ENCODE measurements around the gene B4GALNT3.

DNA sequence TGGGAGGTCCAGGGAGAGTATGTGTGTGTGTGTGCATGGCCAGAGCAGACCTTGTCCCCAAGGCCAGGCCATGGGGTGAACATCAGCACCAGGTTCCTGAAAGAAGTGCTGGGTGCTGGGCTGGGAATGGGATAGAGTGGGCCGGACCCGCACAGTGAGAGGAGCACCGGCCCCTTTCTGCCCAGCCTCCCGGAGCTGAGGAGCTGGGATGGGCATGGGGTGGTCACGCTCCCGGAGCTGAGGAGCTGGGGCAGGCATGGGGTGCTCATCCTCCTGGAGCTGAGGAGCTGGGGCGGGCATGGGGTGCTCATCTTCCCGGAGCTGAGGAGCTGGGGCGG lies 83.3 kb downstream of the B4GALNT3 start:
- TF ChIP-seq, protein P1, sequence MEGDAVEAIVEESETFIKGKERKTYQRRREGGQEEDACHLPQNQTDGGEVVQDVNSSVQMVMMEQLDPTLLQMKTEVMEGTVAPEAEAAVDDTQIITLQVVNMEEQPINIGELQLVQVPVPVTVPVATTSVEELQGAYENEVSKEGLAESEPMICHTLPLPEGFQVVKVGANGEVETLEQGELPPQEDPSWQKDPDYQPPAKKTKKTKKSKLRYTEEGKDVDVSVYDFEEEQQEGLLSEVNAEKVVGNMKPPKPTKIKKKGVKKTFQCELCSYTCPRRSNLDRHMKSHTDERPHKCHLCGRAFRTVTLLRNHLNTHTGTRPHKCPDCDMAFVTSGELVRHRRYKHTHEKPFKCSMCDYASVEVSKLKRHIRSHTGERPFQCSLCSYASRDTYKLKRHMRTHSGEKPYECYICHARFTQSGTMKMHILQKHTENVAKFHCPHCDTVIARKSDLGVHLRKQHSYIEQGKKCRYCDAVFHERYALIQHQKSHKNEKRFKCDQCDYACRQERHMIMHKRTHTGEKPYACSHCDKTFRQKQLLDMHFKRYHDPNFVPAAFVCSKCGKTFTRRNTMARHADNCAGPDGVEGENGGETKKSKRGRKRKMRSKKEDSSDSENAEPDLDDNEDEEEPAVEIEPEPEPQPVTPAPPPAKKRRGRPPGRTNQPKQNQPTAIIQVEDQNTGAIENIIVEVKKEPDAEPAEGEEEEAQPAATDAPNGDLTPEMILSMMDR (IDR thresholded peaks at IDR 0.05) = no peak
- TF ChIP-seq POLR2AphosphoS5 (IDR thresholded peaks at IDR 0.05) (no peak), POLR2A (IDR thresholded peaks at IDR 0.05; ENCODE audit: low read depth) (no peak), EP300 (IDR thresholded peaks at IDR 0.05) (no peak)
